Epithelial cell of proximal tubule (primary cell): ENCODE data around the gene FGFBP2. TPM values are rescaled to one million over a fixed set of nuclear protein-coding genes. Genes with fewer than 3 reads are reported as not detected.

Experiments used
- DNase-seq: peaks from one replicate; pipeline ENCODE4 v3.0.0-alpha.2; 2011; ENCODE audit warnings: low read depth
- H3K4me3 ChIP-seq: 2 replicates; pipeline ENCODE4 v1.5.1; 2011; ENCODE audit warnings: low read depth, mild to moderate bottlenecking, low read length
- CTCF ChIP-seq: conservative IDR thresholded peaks from 2 replicates; pipeline ENCODE4 v1.5.1; 2012; ENCODE audit warnings: low read depth, mild to moderate bottlenecking, low read length
- total RNA-seq: library from RNA; depleted of rRNA; stranded (reverse); fragments of >200 nt; gene quantifications from 2 replicates; pipeline ENCODE4 v1.2.3, GENCODE V29; 2015

Gene FGFBP2
- total RNA-seq, 1 donor from 2014 or later: not detected

GRCh38 chr4:15912961-15913630, 49.9 kb downstream of the FGFBP2 start:
- peak; percentile 94 for DNase-seq
- H3K4me3 ChIP-seq: no peak overlapping the region
- TF ChIP-seq CTCF: no peak

- DNase-seq: no peak
- H3K4me3 ChIP-seq: no peak overlapping the region
- no peak for TF ChIP-seq CTCF
Measured at GRCh38 chr4:15912236-15912635, 50.7 kb downstream of the FGFBP2 start.

Other genes starting within 250 kb of the FGFBP2 start
- gene CD38, start 184.8 kb downstream of the FGFBP2 start, total RNA-seq: not detected in 2 replicates
- 18.8 and 36.8 TPM in 2 replicates for gene FGFBP1, start 24.4 kb downstream of the FGFBP2 start, total RNA-seq
- 41.9 and 69.6 TPM in 2 replicates for gene PROM1, start 120.8 kb upstream of the FGFBP2 start, total RNA-seq